HG03064 (cell line): Measurements from ENCODE around the gene SAMD1.

ENCODE experiments used
- ATAC-seq: cut with Tn5 transposase; IDR thresholded peaks from one replicate; pipeline ENCODE4 v1.9.1; 2021; ENCODE audit warnings: low read depth; ENCODE audit not compliant: unreplicated experiment

Gene SAMD1

GRCh38 chr19:14114439-14114838 is 23.9 kb upstream of the SAMD1 start:
- no peak for ATAC-seq

GRCh38 chr19:14113762-14114414 is 23.3 kb upstream of the SAMD1 start:
- no peak for ATAC-seq

GRCh38 chr19:14112809-14113385 is 22.3 kb upstream of the SAMD1 start:
- no peak for ATAC-seq

GRCh38 chr19:14112051-14112808 is 21.7 kb upstream of the SAMD1 start:
- no peak for ATAC-seq

GRCh38 chr19:14111486-14111885 is 20.9 kb upstream of the SAMD1 start:
- no peak for ATAC-seq

GRCh38 chr19:14110650-14111049 is 20.1 kb upstream of the SAMD1 start:
- ATAC-seq = no peak

GRCh38 chr19:14107581-14108461 is 17.3 kb upstream of the SAMD1 start:
- ATAC-seq = no peak

- no peak for ATAC-seq
Observed at GRCh38 chr19:14106840-14107239, 16.3 kb upstream of the SAMD1 start.

- ATAC-seq = no peak
Observed at GRCh38 chr19:14105680-14106079, 15.1 kb upstream of the SAMD1 start.

GRCh38 chr19:14103310-14103709 is 12.8 kb upstream of the SAMD1 start:
- no peak for ATAC-seq

GRCh38 chr19:14102756-14103155 is 12.2 kb upstream of the SAMD1 start:
- ATAC-seq = no peak

- ATAC-seq = no peak
Observed at GRCh38 chr19:14102102-14102696, 11.6 kb upstream of the SAMD1 start.

GRCh38 chr19:14101003-14101545 is 10.5 kb upstream of the SAMD1 start:
- no peak for ATAC-seq

GRCh38 chr19:14097532-14098151 is 7.1 kb upstream of the SAMD1 start:
- ATAC-seq = no peak

GRCh38 chr19:14096272-14096992 is 5.9 kb upstream of the SAMD1 start:
- no peak for ATAC-seq

- no peak for ATAC-seq
Observed at GRCh38 chr19:14094854-14095253, 4.3 kb upstream of the SAMD1 start.

- ATAC-seq = no peak
Observed at GRCh38 chr19:14093117-14093823, 2.7 kb upstream of the SAMD1 start.

GRCh38 chr19:14091813-14092462 is 1.4 kb upstream of the SAMD1 start:
- ATAC-seq = peak; percentile 5
